Activated CD4-positive, alpha-beta memory T cell treated with anti-CD3 and anti-CD28 coated beads, Interleukin-2, amount 10 ng/mL, durations not matched to agents 7 days and 5 days (primary cell): ENCODE results near the gene FUT3. TPM values are rescaled to one million over a fixed set of nuclear protein-coding genes. Genes with fewer than 3 reads are reported as not detected.

Experiments
- CTCF ChIA-PET: fragments of 350-600 bp; sonication (Branson Sonifier 250); formaldehyde crosslinking; loops from one replicate; lab custom pipeline; 2021; ENCODE audit warnings: antibody characterized with exemption, inconsistent platforms; lab: Charles Lee
- POLR2A ChIA-PET: fragments of 350-600 bp; sonication (Branson Sonifier 250); formaldehyde crosslinking; loops from one replicate; lab custom pipeline; 2021; ENCODE audit warnings: antibody characterized with exemption; lab: Charles Lee
- DNase-seq: peaks from one replicate; pipeline ENCODE4 v3.0.0-alpha.2; 2020
- H3K27ac Mint-ChIP-seq: one replicate; pipeline ENCODE4 v1.8.0; 2021; ENCODE audit warnings: mild to moderate bottlenecking, mixed read lengths
- H3K27me3 Mint-ChIP-seq: one replicate; pipeline ENCODE4 v1.8.0; 2021; ENCODE audit warnings: mixed read lengths
- H3K36me3 Mint-ChIP-seq: one replicate; pipeline ENCODE4 v1.8.0; 2021; ENCODE audit warnings: low read depth, mixed read lengths
- H3K4me1 Mint-ChIP-seq: one replicate; pipeline ENCODE4 v1.8.0; 2021; ENCODE audit warnings: mixed read lengths
- H3K4me3 Mint-ChIP-seq: one replicate; pipeline ENCODE4 v1.8.0; 2021; ENCODE audit warnings: mild to moderate bottlenecking, mixed read lengths
- H3K9me3 Mint-ChIP-seq: one replicate; pipeline ENCODE4 v1.8.0; 2021; ENCODE audit warnings: mixed read lengths
- total RNA-seq, 2 experiments: library from RNA; stranded (reverse); gene quantifications; one replicate each; pipeline ENCODE4 v1.2.3, GENCODE V29; 2021

Gene FUT3
- total RNA-seq, 2 experiments from 2014 or later, result not detected

- no peak overlapping the region for H3K27ac Mint-ChIP-seq
- H3K27me3 Mint-ChIP-seq, result no peaks in the 10 kb centered on the region
- H3K4me3 Mint-ChIP-seq, result no peak overlapping the region
- ChIA-PET CTCF (interaction anchor here (0.6 to 5.1 kb wide), 6 partner anchors 11 to 511 kb away, joined by 3 to 54 read pairs (median 4); no protein-coding TSS in a partner anchor), POLR2A (interaction anchor here (3.0 kb wide), 1 partner anchor 111 kb away, joined by 6 read pairs; the partner anchor contains the start of gene NDUFA11)
- no peak for DNase-seq
- peaks cover 18% of the 10 kb centered on the region for H3K36me3 Mint-ChIP-seq
- H3K9me3 Mint-ChIP-seq, result no peaks in the 10 kb centered on the region
- H3K4me1 Mint-ChIP-seq, result peaks cover 16% of the 10 kb centered on the region
Observed at GRCh38 chr19:5793188-5793587, 58.1 kb downstream of the FUT3 start.

Other genes with a start within 250 kb of the FUT3 start
- 10 to 100 TPM; 90.5 to 90.7 TPM for gene SAFB2, start 228.7 kb downstream of the FUT3 start, total RNA-seq
- gene SAFB, start 228.4 kb downstream of the FUT3 start, total RNA-seq, result 100 to 1,000 TPM; 124 to 126 TPM
- 10 to 100 TPM; 38.7 to 39.5 TPM for gene MICOS13, start 170.9 kb downstream of the FUT3 start, total RNA-seq
- 1 to 10 TPM; 2.5 to 3.2 TPM for gene HSD11B1L, start 170.4 kb downstream of the FUT3 start, total RNA-seq
- gene RPL36, start 161.2 kb downstream of the FUT3 start, total RNA-seq, result 1,000 to 10,000 TPM; 1,036 to 1,058 TPM
- 100 to 1,000 TPM in 1 of 2 experiments, 10 to 100 TPM in 1; 98.7 to 106 TPM for gene LONP1, start 131.3 kb downstream of the FUT3 start, total RNA-seq
- not detected for gene CATSPERD, start 130.8 kb downstream of the FUT3 start, total RNA-seq
- gene PRR22, start 66.7 kb downstream of the FUT3 start, total RNA-seq, result 1 to 10 TPM; 2.3 to 2.4 TPM
- gene DUS3L, start 60.3 kb downstream of the FUT3 start, total RNA-seq, result 10 to 100 TPM; 38.3 to 42.1 TPM
- under 1 TPM; 0.20 to 0.43 TPM for gene NRTN, start 46.4 kb downstream of the FUT3 start, total RNA-seq
- not detected for gene FUT6, start 11.7 kb downstream of the FUT3 start, total RNA-seq
- under 1 TPM in 1 of 2 experiments, not detected in 1; 0.23 TPM for gene FUT5, start 19.1 kb upstream of the FUT3 start, total RNA-seq
- gene NDUFA11, start 52.3 kb upstream of the FUT3 start, total RNA-seq, result 100 to 1,000 TPM; 217 to 220 TPM
- 1 to 10 TPM; 7.6 to 7.9 TPM for gene VMAC, start 53.4 kb upstream of the FUT3 start, total RNA-seq
- gene CAPS, start 62.8 kb upstream of the FUT3 start, total RNA-seq, result 10 to 100 TPM; 11.8 to 12.5 TPM
- 10 to 100 TPM; 78.1 to 85.1 TPM for gene RANBP3, start 126.7 kb upstream of the FUT3 start, total RNA-seq